Myocyte (in vitro differentiated cells): Measurements from ENCODE around the gene SARNP. TPM values are rescaled to one million over a fixed set of nuclear protein-coding genes. Genes with fewer than 3 reads are reported as not detected.
A peak's percentile ranks its signal among the peaks of the same experiment; 100 is the strongest.

Experiments used
- DNase-seq: peaks from one replicate; pipeline ENCODE4 v3.0.0-alpha.2; 2012; ENCODE audit warnings: low read depth
- total RNA-seq: library from RNA; depleted of rRNA; stranded (reverse); fragments of >200 nt; gene quantifications from 2 replicates; pipeline ENCODE4 v1.2.3, GENCODE V29; 2014

The SARNP gene
- total RNA-seq, 1 donor from 2014 or later: 75.3 TPM

GRCh38 chr12:55726971-55727370 lies 90.6 kb downstream of the SARNP start:
- DNase-seq: peak; percentile 53

DNA sequence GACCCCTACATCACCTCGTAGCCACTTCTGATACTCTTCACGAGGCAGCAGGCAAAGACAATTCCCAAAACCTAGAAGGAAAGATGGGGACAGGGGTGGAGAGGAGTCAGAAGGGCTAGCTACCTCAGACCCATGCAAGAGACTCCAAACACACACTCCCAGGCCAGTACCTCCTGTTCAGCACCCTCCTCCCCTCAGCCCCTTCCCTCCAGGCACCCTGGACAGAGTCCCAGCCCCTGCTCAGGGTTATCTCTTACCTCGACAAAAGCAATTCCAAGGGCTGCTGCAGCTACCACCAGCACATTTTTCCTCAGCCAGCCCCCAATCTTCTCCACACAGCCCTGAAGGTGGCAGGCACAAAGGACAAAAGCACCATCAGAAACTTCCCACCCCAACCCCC lies 92.0 kb downstream of the SARNP start:
- peak; percentile 41 for DNase-seq

DNA sequence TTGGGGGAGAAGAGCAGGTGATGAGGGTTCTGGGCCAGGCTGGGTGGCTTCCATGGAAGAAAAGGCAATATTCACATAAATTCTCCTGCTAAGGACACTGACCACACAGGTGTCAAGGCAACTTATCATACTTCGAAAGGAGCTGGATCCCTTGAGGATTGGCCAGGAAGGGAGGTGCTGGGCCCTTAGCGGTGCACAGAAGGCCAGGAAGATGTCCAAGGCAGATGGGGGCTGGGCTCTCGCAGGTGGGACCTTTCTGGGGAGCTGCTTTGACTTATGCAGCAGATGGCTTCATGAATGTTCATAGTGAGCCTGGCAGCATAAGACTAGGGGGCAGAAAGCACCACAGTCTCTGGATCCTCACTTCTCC lies 92.6 kb downstream of the SARNP start:
- peak; percentile 66 for DNase-seq

DNA sequence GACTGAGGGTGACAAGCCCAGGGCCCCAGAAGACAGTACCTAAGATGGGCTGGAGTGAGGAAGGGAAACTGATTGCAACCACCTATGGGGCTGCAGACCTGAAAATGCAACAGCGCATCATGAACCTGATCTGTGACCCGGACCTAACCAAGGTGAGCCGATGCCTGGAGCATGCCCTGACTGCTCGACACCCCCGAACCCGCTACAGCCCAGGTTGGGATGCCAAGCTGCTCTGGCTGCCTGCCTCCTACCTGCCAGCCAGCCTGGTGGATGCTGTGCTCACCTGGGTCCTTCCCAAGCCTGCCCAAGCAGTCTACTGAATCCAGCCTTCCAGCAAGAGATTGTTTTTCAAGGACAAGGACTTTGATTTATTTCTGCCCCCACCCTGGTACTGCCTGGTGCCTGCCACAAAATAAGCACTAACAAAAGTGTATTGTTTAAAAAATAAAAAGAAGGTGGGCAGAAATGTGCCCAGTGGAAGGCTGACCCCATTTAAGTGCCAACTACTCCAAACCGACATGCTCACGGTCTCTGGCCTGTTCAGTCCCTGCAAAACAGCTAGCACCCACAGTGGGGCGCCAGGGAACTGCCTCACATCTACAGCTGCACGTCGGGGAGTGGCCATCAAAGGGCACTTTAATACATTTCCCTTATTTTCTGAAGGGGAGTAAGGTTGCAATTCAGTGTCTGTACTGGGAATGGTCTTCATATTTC lies 93.1 kb downstream of the SARNP start:
- peak; percentile 85 for DNase-seq

DNA sequence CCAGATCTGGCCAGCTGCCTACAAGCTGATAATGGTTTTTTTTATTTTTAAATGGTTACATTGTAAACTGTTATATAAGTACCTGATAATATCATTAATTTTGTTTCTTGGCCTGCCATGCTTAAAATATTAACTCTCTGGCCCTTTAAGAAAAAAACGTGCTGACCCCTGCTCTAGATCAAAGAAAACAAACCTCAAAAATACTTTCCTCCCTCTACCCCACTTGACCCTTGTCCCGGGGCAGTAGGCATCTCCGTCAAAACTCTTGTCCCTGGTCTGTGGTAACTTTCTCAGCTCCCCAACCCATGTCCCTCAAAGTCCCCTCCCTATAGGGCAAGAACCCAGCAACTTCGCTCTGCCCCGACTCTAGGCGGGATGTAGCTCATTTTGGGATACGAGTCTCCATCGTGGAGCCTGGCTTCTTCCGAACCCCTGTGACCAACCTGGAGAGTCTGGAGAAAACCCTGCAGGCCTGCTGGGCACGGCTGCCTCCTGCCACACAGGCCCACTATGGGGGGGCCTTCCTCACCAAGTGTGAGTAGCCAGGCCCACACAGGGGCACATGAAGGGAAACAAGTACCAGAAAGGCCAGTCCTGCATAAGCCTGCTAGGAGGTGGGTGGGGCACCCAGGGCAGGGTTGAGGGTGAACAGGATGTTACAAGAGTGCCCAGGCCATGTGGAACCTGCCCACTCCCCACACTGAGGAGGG lies 93.9 kb downstream of the SARNP start:
- peak; percentile 68 for DNase-seq

DNA sequence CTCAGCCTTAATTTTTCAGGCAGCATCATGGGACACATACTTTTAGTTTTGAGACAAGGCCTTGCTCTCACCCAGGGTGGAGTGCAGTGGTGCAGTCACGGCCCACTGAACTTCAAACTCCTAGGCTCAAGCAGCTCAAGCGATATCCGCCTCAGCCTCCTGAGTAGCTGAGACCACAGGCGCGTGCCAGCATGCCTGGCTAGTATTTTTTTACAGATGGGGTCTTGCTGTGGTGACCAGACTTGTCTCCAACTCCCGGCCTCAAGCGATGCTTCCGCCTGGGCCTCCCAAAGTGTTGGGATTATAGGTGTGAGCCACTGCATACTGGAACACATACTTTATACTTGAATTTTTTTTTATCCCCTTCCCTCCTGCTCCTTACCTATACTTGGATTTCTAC lies 94.6 kb downstream of the SARNP start:
- peak; percentile 54 for DNase-seq

DNA sequence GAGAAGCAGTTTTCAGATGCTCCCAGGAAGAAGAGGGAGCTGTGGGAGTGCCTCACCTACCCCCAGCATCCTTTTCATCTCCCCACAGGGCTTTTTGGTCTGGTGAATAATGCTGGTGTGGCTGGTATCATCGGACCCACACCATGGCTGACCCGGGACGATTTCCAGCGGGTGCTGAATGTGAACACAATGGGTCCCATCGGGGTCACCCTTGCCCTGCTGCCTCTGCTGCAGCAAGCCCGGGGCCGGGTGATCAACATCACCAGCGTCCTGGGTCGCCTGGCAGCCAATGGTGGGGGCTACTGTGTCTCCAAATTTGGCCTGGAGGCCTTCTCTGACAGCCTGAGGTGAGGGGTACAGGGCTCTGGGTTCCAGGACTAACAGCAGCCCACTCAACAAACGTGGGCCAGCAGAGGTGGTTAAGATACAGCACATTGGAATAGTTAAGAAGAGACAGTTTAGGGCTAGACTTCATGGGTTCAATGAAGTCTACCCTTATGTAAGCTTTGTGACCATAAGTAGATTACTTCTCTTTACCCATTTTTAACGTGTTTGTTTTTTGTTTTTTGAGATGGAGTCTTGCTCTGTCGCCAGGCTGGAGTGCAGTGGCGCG lies 95.8 kb downstream of the SARNP start:
- peak; percentile 62 for DNase-seq

- peak; percentile 99 for DNase-seq
Measured at GRCh38 chr12:55720894-55721444, 96.6 kb downstream of the SARNP start.

- DNase-seq: peak; percentile 99
Measured at GRCh38 chr12:55720071-55720564, 97.4 kb downstream of the SARNP start, which contains the start of gene RDH5. Gene RDH5, plus strand, starts transcription at chr12:55720393. Its CDS starts 792 bp downstream, at chr12:55721185.

- DNase-seq: peak; percentile 67
Measured at GRCh38 chr12:55719371-55719770, 98.2 kb downstream of the SARNP start.

DNA sequence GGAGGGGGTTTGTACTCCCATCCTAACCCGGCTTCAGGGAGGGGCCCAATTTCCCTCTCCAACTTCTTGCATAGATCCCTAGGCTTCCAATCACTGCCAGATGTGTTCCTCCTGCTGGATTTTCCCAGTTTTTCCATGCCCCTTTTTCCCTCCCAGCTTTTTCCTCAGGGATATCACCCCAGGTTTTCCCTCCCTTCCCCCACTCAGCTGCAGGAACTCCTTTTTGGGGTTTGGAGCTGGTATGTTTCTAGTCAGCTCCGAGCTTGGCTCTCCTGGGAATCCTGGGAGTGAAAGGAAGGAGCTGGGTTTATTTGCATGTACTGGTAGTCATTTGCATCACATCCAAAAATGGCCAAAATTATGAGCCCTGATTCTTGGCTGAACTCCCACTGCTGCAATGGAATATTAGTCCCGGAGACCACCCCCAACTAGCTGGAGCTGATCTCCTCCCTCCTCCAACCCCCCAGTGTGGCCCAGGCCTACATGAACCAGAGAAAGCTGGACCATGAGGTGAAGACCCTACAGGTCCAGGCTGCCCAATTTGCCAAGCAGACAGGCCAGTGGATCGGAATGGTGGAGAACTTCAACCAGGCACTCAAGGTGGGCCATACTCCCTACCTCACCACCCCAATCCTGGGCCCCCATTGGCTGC lies 98.8 kb downstream of the SARNP start:
- DNase-seq: peak; percentile 85

- peak; percentile 94 for DNase-seq
Measured at GRCh38 chr12:55718015-55718414, 99.5 kb downstream of the SARNP start.

GRCh38 chr12:55717011-55718007 lies 100.2 kb downstream of the SARNP start:
- DNase-seq: peak; percentile 100

DNA sequence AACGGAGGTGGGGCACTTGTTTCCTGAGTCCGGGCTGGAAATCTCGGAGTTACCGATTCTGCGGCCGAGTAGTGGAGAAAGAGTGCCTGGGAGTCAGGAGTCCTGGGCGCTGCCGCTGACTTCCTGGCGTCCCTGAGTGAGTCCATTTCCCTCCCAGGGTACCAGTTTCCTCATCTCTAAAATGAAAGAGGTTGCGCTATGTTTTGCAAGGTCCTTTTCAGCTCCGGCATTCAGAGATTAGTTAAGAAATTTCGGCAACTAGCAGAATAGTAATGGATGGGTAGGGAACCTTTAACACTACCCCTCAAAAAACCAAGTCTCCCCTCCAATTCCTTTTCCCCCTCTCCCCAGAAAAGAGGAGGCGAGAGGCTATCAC lies 101.0 kb downstream of the SARNP start:
- no peak for DNase-seq

DNA sequence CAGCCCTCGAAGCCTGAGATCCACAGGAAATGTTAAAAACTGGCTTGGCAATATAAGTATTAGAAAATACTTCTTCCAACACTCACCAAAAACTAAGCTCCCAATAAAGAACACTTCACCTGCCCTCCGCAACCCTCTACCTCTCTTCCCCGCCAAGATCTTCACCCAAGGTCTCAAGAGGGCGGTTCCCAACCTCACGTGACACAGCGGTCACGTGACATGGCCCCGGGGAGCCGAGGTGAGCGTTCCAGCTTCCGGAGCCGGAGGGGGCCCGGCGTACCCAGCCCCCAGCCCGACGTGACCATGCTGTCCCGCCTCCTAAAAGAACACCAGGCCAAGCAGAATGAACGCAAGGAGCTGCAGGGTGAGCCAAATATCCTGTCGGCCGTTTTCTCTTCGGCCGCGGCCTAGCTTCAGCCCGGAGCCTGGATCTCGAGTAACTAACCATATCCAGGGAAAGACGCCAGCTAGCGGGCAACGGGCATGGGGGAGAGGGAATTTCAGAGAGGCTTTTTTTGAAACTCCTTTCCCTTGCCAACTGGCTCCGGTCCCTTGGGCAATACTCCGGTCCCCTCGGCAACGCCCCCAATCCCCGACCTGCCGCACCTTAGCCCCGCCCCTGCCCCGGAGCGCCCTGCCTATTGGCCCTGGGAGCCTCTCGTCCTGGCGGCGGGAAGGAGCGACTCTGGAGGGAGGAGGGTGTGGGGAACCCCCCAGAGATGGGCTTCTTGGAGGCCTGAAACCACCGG lies 101.5 kb downstream of the SARNP start, which contains the start of gene BLOC1S1:
Gene BLOC1S1, plus strand, starts transcription at position 214 of the 749 bp plus-strand sequence. Its CDS starts 6 bp downstream, at position 220.
- DNase-seq: peak; percentile 97

- DNase-seq: no peak
Measured at GRCh38 chr12:55715169-55715764, 102.3 kb downstream of the SARNP start.

DNA sequence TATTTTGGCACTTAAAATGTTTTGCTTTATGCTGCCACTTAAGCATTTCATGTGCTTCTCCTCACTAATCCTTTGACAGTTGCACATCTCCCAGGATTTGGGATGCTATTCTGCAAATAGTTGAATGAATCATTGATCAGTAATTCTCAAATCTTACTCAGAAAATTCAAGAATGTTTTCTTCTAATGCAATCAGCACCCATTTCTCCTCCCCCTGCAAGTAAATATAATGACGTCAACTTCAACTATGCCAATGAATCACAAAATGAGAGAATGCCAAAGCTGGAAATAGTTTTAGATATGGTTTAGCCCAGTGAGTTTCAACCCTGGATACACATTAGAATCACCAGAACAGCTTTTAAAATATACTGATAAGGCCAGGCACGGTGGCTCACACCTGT lies 103.8 kb downstream of the SARNP start:
- DNase-seq: no peak

- DNase-seq: no peak
Measured at GRCh38 chr12:55712700-55713415, 104.7 kb downstream of the SARNP start.
